Activated CD4-positive, CD25-positive, alpha-beta regulatory T cell treated with anti-CD3 and anti-CD28 coated beads, Interleukin-2, amount 50 U/mL, for 16 hours (primary cell): ENCODE results near the gene RIMS1.

Experiments
- DNase-seq: peaks from one replicate; pipeline ENCODE4 v3.0.0-alpha.2; 2020; ENCODE audit warnings: low read depth, low spot score

RIMS1 gene

GRCh38 chr6:71886184-71887005, at the start of gene RIMS1:
TSS of gene RIMS1 (plus strand) at chr6:71886550. CDS start at chr6:71887024, 474 bp downstream.
- DNase-seq = no peak

DNA sequence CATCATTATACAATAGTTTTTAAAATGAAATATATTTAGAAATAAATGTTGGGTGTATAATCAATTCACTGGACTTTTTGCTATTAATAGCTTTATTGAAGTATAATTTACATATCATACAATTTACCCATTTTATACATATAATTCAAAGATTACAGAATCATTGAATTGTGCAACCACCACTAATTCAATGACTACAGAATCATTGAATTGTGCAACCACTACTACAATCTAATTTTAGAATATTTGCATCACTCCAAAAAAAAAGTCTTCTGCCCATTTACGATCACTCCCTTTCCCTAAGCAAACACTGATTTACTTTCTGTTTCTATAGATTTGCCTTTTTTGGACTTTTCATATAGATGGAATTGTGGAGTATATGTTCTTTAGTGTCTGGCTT, 35.1 kb upstream of the RIMS1 start:
- DNase-seq = no peak

DNA sequence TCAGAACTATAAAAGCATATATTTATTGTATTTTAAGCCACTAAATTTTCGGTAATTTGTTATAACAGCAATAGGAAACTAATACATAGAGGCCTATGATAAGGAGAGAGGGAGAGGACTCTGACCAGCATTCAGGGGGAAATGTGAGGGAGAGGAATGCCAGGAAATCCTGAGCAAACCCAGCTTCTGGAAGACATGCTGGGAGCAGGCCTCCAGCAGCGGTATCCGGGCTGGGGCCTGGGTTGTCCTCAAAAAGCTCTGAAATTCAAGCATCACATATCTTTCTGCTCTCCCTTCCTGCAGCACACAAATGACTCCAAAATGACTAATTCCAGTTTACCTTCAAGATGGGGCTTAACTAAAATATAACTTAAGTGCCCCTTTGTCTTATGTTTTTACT, 33.4 kb upstream of the RIMS1 start:
- DNase-seq = no peak

- DNase-seq = no peak
Measured at GRCh38 chr6:71855406-71855805, 30.9 kb upstream of the RIMS1 start.

GRCh38 chr6:71879016-71879415, 7.3 kb upstream of the RIMS1 start:
- no peak for DNase-seq

DNA sequence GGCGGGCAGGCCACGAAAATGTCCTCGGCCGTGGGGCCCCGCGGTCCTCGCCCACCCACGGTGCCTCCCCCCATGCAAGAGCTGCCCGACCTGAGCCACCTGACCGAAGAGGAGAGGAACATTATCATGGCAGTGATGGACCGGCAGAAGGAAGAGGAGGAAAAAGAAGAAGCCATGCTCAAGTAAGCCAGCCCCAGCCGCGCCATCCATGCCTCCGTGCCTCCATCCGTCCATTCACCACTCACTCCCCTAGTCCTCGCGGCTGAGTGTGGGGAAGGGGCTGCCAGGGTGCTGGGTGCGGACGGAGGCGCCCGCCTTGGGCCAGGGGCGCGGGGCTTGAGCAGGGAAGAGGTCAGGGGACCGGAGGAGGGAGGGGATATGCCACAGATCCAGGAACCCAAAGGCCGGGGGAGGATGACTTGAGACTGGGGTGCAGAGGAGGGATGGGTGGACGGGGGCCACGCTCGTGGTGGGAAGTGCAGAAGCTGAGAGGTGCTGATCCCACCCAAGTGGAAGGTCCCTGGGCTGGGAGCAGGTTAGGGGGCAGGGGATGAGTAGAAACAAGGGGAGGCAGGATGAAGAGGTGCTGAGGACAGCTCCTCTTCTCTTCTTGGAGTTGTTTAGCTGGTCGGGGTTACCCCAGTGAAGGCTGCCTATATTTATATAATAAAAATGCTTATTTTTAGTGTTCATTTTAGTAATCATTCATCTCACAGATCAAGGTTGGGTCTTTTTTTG, 825 bp downstream of the RIMS1 start:
- DNase-seq = no peak

GRCh38 chr6:71887744-71888230, 1.4 kb downstream of the RIMS1 start:
- DNase-seq = no peak

DNA sequence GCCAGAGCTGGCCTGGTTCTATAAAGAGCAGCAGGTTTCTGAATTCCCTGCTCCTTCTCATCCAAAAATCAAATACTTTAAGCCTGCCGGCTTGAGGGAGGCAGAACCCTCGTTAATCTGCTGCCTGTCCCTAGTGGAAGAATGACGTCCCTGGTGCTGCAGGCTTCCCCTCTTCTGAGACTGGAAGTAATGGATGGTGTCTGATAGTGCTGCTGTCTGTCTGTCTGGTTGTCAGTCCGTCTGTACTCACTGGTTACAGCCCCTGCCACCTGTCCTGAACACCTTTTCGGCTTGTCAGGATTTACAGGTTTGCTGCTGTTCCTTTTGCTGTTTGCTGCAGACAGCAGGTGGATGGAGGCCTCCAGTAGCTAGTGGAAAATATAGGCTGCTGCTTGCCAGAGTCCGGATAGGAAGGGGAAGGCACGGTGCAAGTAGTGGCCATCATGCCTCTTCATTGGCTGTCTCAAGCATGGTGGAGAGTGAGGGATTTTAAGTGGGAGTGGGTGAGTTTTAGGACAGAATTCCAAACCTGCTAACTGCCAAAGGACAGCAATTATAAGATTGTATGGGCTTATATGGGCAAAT, 2.5 kb downstream of the RIMS1 start:
- DNase-seq = no peak

DNA sequence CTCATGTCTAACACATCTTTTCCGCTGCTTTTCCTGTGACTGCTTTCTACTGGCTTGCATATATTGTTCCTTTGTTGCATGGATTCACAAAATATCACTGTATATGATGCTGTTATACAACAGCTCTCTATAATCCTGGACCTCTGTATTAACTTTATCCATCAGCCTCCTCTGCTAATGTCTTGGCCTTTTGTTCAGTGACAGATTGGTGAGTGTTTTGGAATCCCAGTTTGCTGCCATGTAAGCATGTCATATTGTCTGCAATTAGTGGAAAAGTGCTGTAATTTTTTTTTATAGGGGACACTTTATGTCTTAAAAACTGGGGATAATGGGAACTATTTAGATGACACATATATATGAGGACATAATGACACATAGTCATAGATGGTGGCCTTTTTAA, 3.0 kb downstream of the RIMS1 start:
- no peak for DNase-seq

DNA sequence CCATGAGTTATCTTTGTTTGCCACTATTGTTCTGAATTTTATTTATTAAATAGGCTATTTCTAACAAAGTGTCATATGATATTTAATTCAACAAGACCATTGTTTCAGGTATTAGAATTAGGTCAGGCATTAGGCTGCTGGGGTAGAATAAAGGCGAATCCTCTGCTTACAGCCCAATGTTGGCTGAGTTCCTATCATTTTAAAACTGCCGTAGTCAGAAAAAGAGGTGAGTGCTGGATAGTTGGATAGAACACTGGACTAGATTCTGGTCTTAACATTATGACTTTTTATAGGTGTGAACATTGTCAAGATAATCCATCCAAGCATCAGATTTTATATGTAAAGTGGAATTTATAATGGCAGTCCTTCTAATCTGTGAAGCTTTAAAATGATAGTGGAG, 6.3 kb downstream of the RIMS1 start:
- no peak for DNase-seq

DNA sequence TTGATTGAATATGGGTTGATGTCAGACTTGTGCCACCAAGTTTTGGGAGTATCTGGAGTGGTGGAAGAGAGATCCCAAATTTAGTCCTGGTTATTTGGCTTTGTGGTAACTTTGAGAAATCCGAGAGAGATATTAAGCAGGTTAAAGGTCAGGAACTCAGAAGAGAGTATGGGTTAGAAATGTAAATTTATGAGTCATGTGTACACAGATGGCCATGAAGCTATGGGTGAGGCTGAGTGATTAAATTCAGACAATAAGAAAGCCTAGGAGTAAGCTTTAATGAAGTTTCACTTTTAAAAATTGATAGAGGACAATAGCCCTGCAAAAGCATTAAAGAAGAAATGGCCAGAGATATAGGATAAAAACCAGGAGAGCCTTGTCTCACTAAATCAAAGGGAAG, 14.3 kb downstream of the RIMS1 start:
- DNase-seq = no peak

DNA sequence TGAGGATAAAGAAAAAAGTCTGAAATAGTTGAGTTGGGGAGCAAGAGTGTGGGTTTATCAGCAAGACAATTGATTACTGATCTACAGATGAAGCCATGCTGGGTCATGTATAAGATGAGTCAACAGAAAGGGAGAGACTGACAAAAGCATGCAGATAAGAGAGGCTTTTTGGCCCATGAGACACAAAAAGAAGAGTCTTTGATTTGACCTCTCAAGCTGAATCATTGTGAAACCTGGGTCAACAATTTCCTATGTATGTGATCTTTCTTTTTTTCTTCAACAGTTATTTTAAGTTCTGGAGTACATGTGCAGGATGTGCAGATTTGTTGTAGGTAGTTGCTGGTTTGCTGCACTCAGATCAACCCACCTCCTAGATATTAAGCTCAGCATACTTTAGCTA, 15.9 kb downstream of the RIMS1 start:
- DNase-seq = no peak

GRCh38 chr6:71906813-71907212, 20.5 kb downstream of the RIMS1 start:
- DNase-seq = no peak

DNA sequence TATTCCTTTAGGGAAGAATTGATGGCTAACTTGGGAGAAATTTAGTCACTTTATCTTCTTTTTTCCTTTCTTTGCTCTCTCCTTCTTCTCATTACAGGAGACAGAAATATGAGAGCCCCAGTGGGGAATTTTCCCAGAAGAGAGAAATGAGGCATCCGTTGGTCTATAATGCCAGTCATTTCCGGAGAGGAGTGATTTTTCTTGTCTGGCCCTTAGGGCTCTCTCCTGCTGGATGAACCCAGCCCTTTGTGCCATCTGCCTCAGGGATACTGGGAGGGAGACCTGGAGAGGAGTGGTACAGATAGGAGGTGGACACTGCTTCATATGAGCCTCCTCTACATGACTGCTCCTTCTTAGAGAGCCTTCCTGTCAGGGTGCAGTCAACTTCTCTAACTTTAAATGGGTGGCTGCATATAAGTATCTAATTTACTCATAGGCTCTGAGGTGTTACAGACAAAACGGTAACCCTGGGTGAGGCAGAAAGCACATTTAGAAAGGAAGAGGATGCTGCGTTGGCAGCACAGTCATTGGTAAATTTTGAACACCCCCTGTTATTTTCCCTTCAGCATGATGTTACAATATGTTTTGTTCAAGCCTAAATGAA, 21.9 kb downstream of the RIMS1 start:
- no peak for DNase-seq

- DNase-seq = no peak
Measured at GRCh38 chr6:71913444-71914234, 27.3 kb downstream of the RIMS1 start.

DNA sequence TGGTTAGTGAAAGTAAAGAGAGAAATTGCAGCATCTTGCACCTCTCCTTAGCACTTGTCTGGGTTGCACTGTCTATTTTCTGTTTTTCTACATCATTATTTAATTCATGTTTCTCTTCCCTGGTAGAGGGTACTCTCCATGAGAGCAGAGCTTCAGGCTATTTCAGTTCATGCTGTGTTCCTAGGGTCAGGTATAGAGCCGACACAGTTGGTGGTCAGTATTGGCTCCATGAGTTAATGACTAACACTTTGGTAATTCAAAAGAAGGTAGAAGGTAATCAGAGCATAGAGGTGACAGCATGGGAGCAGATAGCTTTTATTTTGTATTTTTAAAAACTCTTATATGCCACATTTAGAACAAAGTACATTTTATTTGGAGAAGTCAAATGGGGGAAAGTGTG, 42.7 kb downstream of the RIMS1 start:
- DNase-seq = no peak

- no peak for DNase-seq
Measured at GRCh38 chr6:71933881-71934280, 47.5 kb downstream of the RIMS1 start.

DNA sequence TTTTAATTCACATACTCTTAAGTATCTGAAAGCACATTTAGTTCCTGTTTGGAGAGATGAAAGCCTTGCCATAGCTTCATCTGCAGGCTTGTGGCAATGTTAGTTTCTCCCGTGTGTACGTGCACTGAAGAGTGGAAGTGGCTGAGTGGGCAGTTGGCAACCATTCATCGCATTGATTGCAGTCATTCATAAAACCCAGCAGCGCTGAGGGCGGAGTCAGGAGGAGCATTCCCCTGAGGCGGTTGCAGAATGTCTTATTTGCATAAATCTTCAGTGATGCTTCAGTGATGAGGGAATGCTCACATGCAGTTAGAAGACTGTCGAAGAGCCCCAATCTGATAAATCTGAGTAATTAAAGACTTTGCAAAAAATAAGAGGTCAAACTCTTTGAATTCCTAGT, 79.1 kb downstream of the RIMS1 start:
- DNase-seq = no peak

DNA sequence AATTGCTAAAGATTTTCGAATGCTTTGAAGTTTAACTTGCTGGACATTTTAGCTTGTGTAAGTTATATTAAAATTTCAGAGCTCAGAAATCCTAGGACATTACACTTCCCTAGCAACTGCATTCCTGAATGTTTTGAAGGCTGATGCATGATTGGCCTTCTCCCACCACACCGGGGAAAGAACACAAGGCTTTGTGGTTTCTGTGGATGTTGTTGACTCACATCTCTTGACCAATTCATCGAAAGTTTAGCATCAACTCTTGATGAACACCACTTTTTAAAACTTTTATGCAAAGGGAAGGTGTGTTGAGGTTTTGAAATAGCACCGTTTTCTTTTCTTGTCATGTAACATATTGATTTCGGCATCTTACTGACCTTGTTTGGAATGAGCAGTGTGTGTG, 81.1 kb downstream of the RIMS1 start:
- DNase-seq = no peak

DNA sequence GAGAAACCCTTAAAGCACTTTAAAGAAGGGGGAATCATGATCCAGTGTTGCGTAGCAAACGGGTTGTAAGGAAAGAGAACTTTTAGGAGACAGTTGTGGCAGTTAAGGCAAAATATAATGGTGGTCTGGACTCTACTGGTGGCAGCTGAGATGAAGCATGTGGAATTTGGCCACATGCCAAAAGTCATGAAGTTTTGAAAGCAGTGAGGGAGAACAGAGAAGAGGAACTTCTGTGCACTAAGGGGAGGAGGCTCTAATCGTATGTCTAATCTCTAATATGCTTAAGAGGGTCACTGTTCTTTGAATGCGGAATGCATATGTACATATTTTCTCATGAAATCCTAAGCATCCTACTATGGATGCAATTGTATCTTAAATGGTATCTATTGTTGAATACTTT, 91.5 kb downstream of the RIMS1 start:
- DNase-seq = no peak

DNA sequence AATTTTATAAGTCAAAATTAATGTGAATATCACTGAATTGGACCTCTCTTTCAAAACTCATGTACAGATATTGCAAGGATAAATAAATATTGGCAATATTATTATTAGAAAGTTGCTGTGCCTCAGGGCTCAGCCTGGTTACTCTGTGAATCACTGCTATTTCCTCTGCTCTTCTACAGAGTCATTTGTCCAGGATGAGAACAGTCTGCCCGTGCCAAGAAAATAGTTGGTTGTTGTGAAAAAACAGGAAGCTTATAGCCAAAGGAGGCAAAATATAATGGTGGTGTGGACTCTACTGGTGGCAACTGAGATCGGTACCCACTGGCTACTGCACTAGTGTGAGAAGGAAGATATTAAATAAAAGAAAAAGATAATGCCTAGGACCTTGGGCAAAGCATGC, 93.6 kb downstream of the RIMS1 start:
- no peak for DNase-seq
